Measurements from ENCODE around the gene UBAC2.

GRCh38 chr13:99301056-99301838, 100.6 kb downstream of the UBAC2 start:
- no peak for TF ChIP-seq CTCF (IDR thresholded peaks at IDR 0.05)
- TF ChIP-seq POLR2A (IDR thresholded peaks at IDR 0.05): no peak
